NK-92 (cell line): ENCODE data around the gene ERGIC1.

Source experiments
- DNase-seq: peaks from one replicate; lab custom pipeline; 2025; ENCODE audit not compliant: unreplicated experiment; lab: John Stamatoyannopoulos, UW

ERGIC1 gene

GRCh38 chr5:172827841-172828240 lies 6.2 kb upstream of the ERGIC1 start:
- DNase-seq: no peak

- no peak for DNase-seq
Measured at GRCh38 chr5:172828911-172829431, 5.1 kb upstream of the ERGIC1 start.

GRCh38 chr5:172830275-172830799 lies 3.7 kb upstream of the ERGIC1 start:
- DNase-seq: no peak

- no peak for DNase-seq
Measured at GRCh38 chr5:172830876-172831662, 3.0 kb upstream of the ERGIC1 start.

GRCh38 chr5:172832383-172833315 lies 1.4 kb upstream of the ERGIC1 start:
- DNase-seq: no peak

GRCh38 chr5:172833372-172833685 lies 722 bp upstream of the ERGIC1 start:
- DNase-seq: no peak

GRCh38 chr5:172834415-172835289 lies 601 bp downstream of the ERGIC1 start:
- DNase-seq: no peak

- no peak for DNase-seq
Measured at GRCh38 chr5:172835290-172835993, 1.4 kb downstream of the ERGIC1 start.

GRCh38 chr5:172835994-172836356 lies 1.9 kb downstream of the ERGIC1 start:
- no peak for DNase-seq

GRCh38 chr5:172837640-172838039 lies 3.6 kb downstream of the ERGIC1 start:
- DNase-seq: no peak

GRCh38 chr5:172838151-172838875 lies 4.3 kb downstream of the ERGIC1 start:
- DNase-seq: no peak

GRCh38 chr5:172839669-172840431 lies 5.8 kb downstream of the ERGIC1 start:
- DNase-seq: no peak

GRCh38 chr5:172840432-172841154 lies 6.5 kb downstream of the ERGIC1 start:
- DNase-seq: no peak

- DNase-seq: no peak
Measured at GRCh38 chr5:172841256-172841655, 7.2 kb downstream of the ERGIC1 start.

- no peak for DNase-seq
Measured at GRCh38 chr5:172843825-172844576, 9.9 kb downstream of the ERGIC1 start.

- no peak for DNase-seq
Measured at GRCh38 chr5:172844577-172844838, 10.5 kb downstream of the ERGIC1 start.

GRCh38 chr5:172845154-172845553 lies 11.1 kb downstream of the ERGIC1 start:
- DNase-seq: no peak

GRCh38 chr5:172845576-172845975 lies 11.5 kb downstream of the ERGIC1 start:
- DNase-seq: no peak
